HG03575 (cell line): ENCODE data around the gene RCCD1.
A peak's percentile ranks its signal among the peaks of the same experiment; 100 is the strongest.
"Not testable (repeated sequence)": the region's sequence is repeated elsewhere in the genome, so short reads cannot be mapped to it uniquely, and the experiment has no call there.

ENCODE experiments used
- ATAC-seq: cut with Tn5 transposase; IDR thresholded peaks from one replicate; pipeline ENCODE4 v1.9.1; 2021; ENCODE audit not compliant: unreplicated experiment, insufficient number of reproducible peaks, low FRiP score; ENCODE audit errors: extremely low read depth

The RCCD1 gene, protein sequence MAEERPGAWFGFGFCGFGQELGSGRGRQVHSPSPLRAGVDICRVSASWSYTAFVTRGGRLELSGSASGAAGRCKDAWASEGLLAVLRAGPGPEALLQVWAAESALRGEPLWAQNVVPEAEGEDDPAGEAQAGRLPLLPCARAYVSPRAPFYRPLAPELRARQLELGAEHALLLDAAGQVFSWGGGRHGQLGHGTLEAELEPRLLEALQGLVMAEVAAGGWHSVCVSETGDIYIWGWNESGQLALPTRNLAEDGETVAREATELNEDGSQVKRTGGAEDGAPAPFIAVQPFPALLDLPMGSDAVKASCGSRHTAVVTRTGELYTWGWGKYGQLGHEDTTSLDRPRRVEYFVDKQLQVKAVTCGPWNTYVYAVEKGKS

DNA sequence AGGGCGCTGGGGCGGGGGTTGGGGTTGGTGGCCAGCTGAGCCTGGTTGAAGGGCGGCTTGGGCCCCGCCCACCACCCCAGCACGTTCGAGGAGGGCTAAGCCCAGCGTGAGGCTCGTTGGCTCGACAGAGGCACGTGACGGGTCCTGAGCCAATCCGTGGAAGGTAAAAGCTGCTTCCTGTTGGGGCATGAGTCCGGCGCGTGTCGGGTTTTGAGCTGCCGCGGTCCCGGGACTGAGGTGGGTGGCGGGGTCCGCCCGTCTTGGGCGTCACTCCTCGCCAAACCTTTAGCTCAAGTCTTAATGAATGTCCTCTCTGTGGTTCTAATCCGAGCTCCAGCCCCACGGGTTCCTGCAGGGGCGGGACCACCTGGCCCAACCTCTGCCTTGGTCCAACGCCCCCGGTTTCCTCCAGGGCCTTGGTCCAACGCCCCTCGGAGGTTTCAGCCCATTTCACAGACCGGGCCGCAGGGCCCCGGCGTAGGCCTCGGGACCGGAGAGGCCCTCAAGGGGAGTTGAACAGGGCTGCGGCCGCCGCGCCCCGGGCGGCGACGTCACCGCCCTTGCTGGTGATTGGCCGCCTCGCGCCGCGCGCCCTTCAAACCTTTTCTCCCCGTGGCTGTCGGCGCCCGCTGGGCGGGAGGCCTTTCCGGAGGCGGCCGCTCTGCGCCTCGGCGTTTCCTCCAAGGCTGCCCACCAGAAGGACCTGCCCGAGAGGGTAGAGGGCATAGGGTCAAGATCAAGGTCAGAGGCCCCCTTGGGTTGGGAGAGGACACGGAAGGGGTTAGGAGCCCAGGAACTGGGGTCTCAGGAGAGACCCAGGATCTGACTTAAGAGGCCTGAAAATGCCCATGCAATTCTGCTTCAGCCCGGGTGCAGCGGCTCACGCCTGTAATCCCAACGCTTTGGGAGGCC is at the start of gene RCCD1:
Gene RCCD1 (plus strand): TSS at position 173 of the 912 bp plus-strand sequence. CDS start 1,851 bp downstream, outside the sequence.
- peak; percentile 78 for ATAC-seq

DNA sequence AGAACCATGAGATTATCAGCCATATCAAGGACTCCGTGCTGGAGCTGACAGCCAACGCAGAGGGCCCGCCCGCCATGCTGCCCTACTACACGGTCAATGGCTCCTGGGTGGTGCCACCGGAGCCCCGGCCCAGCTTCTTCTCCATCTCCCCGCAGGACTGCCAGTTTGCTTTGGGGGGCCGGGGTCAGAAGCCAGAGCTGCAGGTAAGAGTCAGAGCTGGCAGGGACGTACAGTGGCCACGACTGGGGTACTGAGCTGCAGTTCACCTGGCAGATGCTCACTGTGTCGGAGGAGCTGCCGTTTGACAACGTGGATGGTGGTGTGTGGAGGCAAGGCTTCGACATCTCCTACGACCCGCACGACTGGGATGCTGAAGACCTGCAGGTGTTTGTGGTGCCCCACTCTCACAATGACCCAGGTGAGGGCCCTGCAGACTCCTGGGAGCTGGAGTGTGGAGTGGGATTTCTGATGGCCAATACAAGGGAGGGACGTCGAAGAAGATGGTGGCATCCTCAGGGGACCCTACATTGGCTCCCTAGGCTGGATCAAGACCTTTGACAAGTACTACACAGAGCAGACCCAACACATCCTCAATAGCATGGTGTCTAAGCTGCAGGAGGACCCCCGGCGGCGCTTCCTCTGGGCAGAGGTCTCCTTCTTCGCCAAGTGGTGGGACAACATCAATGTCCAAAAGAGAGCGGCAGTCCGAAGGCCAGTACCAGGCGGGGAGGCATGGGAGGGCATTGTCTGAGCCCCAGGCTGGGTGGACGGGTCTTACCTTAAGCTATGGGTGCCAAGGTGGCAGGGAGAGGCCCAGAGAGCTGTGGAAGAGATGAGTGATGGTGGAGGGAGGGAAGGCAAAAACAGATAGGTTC is 49.1 kb upstream of the RCCD1 start:
- ATAC-seq = no peak

- ATAC-seq = no peak
These were observed 48.4 kb upstream of the RCCD1 start for GRCh38 chr15:90906181-90906849.

DNA sequence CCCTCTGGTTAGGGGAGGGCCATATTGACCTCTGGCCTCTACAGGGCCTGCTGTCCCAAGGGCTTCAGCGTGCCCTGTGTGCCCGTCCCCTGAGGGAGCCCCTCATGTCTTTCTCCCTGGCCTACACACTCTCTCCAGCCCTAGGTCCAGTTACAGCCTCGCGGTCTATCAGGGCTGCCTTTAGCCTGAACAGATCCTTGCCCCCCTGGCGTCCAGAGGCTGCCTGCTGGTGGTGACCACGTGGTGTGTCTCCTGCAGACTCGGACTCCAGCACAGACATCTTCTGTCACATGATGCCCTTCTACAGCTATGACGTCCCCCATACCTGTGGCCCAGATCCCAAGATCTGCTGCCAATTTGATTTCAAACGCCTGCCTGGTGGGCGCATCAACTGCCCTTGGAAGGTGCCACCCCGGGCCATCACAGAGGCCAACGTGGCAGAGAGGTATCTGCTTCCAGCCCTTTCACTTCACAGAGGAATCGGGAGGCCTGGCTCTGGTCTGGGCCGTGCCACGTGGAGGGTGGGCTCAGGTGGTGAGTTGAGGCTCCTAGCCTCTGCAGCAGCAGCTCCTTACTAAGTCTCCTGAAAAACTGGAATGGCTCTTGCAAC is 47.5 kb upstream of the RCCD1 start:
- no peak for ATAC-seq

GRCh38 chr15:90907838-90908507 is 46.7 kb upstream of the RCCD1 start:
- no peak for ATAC-seq

- not testable (repeated sequence) for ATAC-seq
These were observed 45.2 kb upstream of the RCCD1 start for GRCh38 chr15:90909449-90909848.

GRCh38 chr15:90909976-90910375 is 44.7 kb upstream of the RCCD1 start:
- no peak for ATAC-seq

DNA sequence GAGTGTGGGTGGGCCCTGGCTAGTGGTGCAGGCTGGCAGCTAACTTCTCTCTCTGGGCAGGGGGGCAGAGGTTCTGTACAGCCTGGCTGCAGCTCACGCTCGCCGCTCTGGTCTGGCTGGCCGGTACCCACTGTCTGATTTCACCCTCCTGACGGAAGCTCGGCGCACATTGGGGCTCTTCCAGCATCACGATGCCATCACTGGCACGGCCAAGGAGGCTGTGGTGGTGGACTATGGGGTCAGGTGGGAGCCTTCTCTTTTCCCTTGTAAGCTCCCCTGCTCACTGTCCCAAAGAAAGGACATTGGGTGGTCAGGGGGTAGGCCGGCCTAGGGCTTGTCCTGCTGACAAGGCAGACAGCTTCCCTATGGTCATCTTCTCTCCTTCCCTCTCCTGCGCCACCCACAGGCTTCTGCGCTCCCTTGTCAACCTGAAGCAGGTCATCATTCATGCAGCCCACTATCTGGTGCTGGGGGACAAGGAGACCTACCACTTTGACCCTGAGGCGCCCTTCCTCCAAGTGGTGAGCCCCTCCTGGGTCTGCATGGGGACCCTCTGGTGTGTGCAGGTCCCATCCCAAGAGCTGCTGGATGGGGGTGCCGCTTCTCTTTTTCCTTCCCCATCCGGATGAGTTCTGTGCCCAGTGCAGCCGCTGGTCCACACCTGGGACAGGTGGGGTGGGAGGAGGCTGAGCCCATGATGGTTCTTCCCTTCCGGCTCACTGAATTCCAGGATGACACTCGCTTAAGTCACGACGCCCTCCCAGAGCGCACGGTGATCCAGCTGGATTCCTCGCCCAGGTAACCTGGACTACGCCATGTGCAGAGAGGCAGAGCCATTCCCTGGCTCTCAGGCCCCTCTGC is 44.0 kb upstream of the RCCD1 start:
- ATAC-seq = no peak

DNA sequence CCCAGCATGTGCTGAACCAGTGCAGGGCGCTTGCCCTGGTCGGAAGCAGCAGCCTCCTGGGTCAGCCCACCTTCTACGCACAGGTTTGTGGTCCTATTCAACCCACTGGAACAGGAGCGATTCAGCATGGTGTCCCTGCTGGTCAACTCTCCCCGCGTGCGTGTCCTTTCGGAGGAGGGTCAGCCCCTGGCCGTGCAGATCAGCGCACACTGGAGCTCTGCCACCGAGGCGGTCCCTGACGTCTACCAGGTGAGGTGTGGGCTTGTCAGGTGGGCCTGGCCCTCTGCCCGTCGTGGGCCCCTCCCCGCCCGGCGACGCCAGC is 43.4 kb upstream of the RCCD1 start:
- no peak for ATAC-seq

DNA sequence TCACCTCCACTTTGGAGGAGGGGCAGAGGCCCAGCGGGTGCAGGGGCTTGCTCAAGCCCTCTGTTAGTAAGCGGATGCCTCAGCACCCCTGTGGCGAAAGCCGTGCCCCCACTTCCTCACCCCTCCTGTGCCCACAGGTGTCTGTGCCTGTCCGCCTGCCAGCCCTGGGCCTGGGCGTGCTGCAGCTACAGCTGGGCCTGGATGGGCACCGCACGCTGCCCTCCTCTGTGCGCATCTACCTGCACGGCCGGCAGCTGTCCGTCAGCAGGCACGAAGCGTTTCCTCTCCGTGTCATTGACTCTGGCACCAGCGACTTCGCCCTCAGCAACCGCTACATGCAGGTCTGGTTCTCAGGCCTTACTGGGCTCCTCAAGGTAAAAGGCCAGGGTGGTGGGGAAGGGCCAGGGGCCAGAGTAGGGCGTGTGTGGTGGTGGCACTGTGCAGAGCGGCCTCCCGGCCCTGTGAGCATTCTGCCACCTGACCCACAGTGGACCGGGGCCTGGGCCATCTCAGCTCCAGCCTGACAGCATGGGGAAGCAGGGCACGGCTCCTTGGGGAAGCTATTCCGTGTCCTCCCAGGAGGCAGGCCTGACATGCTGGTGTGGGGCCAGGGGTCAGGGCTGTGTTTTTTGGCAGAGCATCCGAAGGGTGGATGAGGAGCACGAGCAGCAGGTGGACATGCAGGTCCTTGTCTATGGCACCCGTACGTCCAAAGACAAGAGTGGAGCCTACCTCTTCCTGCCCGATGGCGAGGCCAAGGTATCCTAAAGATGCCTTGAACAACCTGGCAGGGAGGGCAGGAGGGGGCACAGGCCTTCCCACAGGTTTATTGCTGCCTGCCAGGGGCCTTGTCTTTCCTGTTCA is 42.5 kb upstream of the RCCD1 start:
- ATAC-seq = no peak

GRCh38 chr15:90912770-90913075 is 42.0 kb upstream of the RCCD1 start:
- ATAC-seq = no peak

- ATAC-seq = no peak
These were observed 41.2 kb upstream of the RCCD1 start for GRCh38 chr15:90913398-90913944.

GRCh38 chr15:90914305-90915080 is 40.2 kb upstream of the RCCD1 start:
- no peak for ATAC-seq

DNA sequence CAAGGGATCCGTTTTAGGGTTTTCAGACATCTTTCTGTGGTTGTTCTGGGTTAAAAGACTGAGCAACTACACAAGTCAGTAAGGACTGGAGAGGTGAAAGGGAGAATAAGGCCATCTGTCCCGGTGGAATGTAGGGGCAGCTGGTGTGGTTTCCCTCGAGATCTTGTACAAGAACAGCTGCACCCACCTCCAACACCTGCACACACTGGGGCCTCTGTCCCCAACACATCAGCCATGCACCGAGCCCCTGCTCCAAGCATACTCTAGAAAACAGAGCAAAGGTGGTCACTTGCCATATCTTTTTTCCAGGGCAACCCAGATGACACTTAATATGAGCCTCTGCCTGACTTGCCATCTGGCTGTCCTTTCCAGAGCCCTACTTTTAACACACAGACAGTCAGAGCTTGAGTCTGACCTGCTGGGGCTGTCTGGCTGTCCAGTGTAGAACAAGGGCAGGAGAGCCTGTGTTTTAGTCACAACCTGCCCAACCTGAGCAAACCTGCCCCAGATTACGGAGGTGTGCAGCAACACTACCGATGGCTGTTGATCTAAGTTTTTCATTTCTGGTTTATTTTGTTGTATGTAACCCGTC is 39.4 kb upstream of the RCCD1 start:
- no peak for ATAC-seq

- no peak for ATAC-seq
These were observed 38.8 kb upstream of the RCCD1 start for GRCh38 chr15:90915808-90916440.
